HEK293T (cell line): ENCODE measurements around the gene DYNC2LI1.

Experiments used
- CTCF ChIA-PET: fragments of 350-600 bp; formaldehyde crosslinking; extraction: SDS; loops from one replicate; lab custom pipeline; 2021; ENCODE audit warnings: antibody characterized with exemption, inconsistent platforms; lab: Yijun Ruan, JAX
- POLR2A ChIA-PET: fragments of 350-600 bp; formaldehyde crosslinking; extraction: SDS; loops from one replicate; lab custom pipeline; 2020; ENCODE audit warnings: antibody characterized with exemption, inconsistent platforms; lab: Yijun Ruan, JAX
- DNase-seq: peaks from one replicate; pipeline ENCODE4 v3.0.0; 2012; ENCODE audit warnings: mixed read lengths; ENCODE audit errors: extremely low spot score
- ARNT ChIP-seq: fragments of 450-650 bp; IDR thresholded peaks from 2 replicates; pipeline ENCODE4 v1.6.1; 2017; ENCODE audit warnings: mild to moderate bottlenecking
- BHLHE40 ChIP-seq: fragments of 450-650 bp; IDR thresholded peaks from 2 replicates; pipeline ENCODE4 v1.6.1; 2016; ENCODE audit warnings: mild to moderate bottlenecking, moderate library complexity, borderline replicate concordance
- CTBP1 ChIP-seq: fragments of 450-650 bp; IDR thresholded peaks from 2 replicates; pipeline ENCODE4 v1.6.1; 2016; ENCODE audit warnings: borderline replicate concordance
- ELF4 ChIP-seq: fragments of 450-650 bp; IDR thresholded peaks from 2 replicates; pipeline ENCODE4 v1.6.1; 2017; ENCODE audit warnings: antibody characterized with exemption
- FOXA1 ChIP-seq: fragments of 450-650 bp; IDR thresholded peaks from 2 replicates; pipeline ENCODE4 v1.6.1; 2016; ENCODE audit warnings: mild to moderate bottlenecking
- FOXK2 ChIP-seq: fragments of 450-650 bp; IDR thresholded peaks from 2 replicates; pipeline ENCODE4 v1.6.1; 2016; ENCODE audit warnings: mild to moderate bottlenecking
- FOXM1 ChIP-seq: fragments of 450-650 bp; IDR thresholded peaks from 2 replicates; pipeline ENCODE4 v1.6.1; 2017; ENCODE audit warnings: mild to moderate bottlenecking, borderline replicate concordance
- HDGF ChIP-seq: fragments of 450-650 bp; IDR thresholded peaks from 2 replicates; pipeline ENCODE4 v1.6.1; 2017; ENCODE audit warnings: antibody characterized with exemption, borderline replicate concordance
- L3MBTL2 ChIP-seq: fragments of 450-650 bp; conservative IDR thresholded peaks from 2 replicates; pipeline ENCODE4 v1.6.1; 2016; ENCODE audit warnings: mild to moderate bottlenecking
- LEF1 ChIP-seq: fragments of 450-650 bp; IDR thresholded peaks from 2 replicates; pipeline ENCODE4 v1.6.1; 2017; ENCODE audit warnings: mild to moderate bottlenecking, borderline replicate concordance
- NFRKB ChIP-seq: fragments of 450-650 bp; IDR thresholded peaks from 2 replicates; pipeline ENCODE4 v1.6.1; 2016; ENCODE audit warnings: mild to moderate bottlenecking, moderate library complexity
- PKNOX1 ChIP-seq: fragments of 450-650 bp; IDR thresholded peaks from 2 replicates; pipeline ENCODE4 v1.6.1; 2016
- SP1 ChIP-seq: fragments of 450-650 bp; IDR thresholded peaks from 2 replicates; pipeline ENCODE4 v1.6.1; 2017
- SUZ12 ChIP-seq: fragments of 450-650 bp; IDR thresholded peaks from 2 replicates; pipeline ENCODE4 v1.6.1; 2016; ENCODE audit warnings: mild to moderate bottlenecking
- TARDBP ChIP-seq: fragments of 450-650 bp; IDR thresholded peaks from 2 replicates; pipeline ENCODE4 v1.6.1; 2016
- ZNF384 ChIP-seq: fragments of 450-650 bp; IDR thresholded peaks from 2 replicates; pipeline ENCODE4 v1.6.1; 2016

DYNC2LI1 gene

GRCh38 chr2:43787895-43788294, 14.1 kb downstream of the DYNC2LI1 start:
- ChIA-PET CTCF (no interaction called here), POLR2A (no interaction called here)
- no peak for DNase-seq
- TF ChIP-seq ZNF384: no peak
- no peak for TF ChIP-seq NFRKB
- TF ChIP-seq L3MBTL2: no peak
- no peak for TF ChIP-seq ELF4
- TF ChIP-seq PKNOX1: no peak
- no peak for TF ChIP-seq ARNT
- TF ChIP-seq CTBP1: no peak
- no peak for TF ChIP-seq FOXA1
- no peak for TF ChIP-seq SUZ12
- no peak for TF ChIP-seq FOXK2
- TF ChIP-seq BHLHE40: no peak
- TF ChIP-seq HDGF: no peak
- no peak for TF ChIP-seq TARDBP
- no peak for TF ChIP-seq FOXM1
- TF ChIP-seq SP1: no peak
- no peak for TF ChIP-seq LEF1

GRCh38 chr2:43788646-43789045, 14.8 kb downstream of the DYNC2LI1 start:
- TF ChIP-seq TARDBP (no peak), FOXK2 (no peak), LEF1 (no peak)
- no peak for DNase-seq
- ChIA-PET CTCF (no interaction called here), POLR2A (no interaction called here)

GRCh38 chr2:43790147-43790546, 16.3 kb downstream of the DYNC2LI1 start:
- CTCF ChIA-PET: interaction anchor here (0.8 kb wide), 1 partner anchor 10 kb away, joined by 3 read pairs; no protein-coding TSS in a partner anchor

GRCh38 chr2:43791035-43791765, 17.4 kb downstream of the DYNC2LI1 start:
- DNase-seq: no peak
- no peak for TF ChIP-seq ELF4
- TF ChIP-seq TARDBP: no peak
- no peak for TF ChIP-seq ARNT
- no peak for TF ChIP-seq SUZ12
- no peak for TF ChIP-seq ZNF384
- no peak for TF ChIP-seq FOXA1
- no peak for TF ChIP-seq BHLHE40
- TF ChIP-seq PKNOX1: no peak
- TF ChIP-seq FOXK2: no peak
- no peak for TF ChIP-seq SP1
- ChIA-PET POLR2A (no interaction called here), CTCF (no interaction called here)

More at GRCh38 chr2:43790147-43790546, 16.3 kb downstream of the DYNC2LI1 start:
- POLR2A ChIA-PET: no interaction called here
- DNase-seq: no peak
- TF ChIP-seq ARNT (no peak), SUZ12 (no peak), NFRKB (no peak), ELF4 (no peak), SP1 (no peak), FOXM1 (no peak), L3MBTL2 (no peak), TARDBP (no peak), FOXA1 (no peak), BHLHE40 (no peak), LEF1 (no peak), PKNOX1 (no peak), FOXK2 (no peak), CTBP1 (no peak), ZNF384 (no peak)

GRCh38 chr2:43792653-43793052, 18.8 kb downstream of the DYNC2LI1 start:
- TF ChIP-seq HDGF (no peak), PKNOX1 (no peak), SUZ12 (no peak), NFRKB (no peak), ELF4 (no peak), FOXK2 (no peak), ZNF384 (no peak)
- POLR2A ChIA-PET: no interaction called here
- DNase-seq: no peak

GRCh38 chr2:43794956-43795355, 21.1 kb downstream of the DYNC2LI1 start:
- TF ChIP-seq L3MBTL2 (no peak), SUZ12 (no peak), ZNF384 (no peak), LEF1 (no peak), HDGF (no peak), CTBP1 (no peak), TARDBP (no peak), FOXM1 (no peak), PKNOX1 (no peak), NFRKB (no peak), ARNT (no peak), FOXA1 (no peak), ELF4 (no peak)
- ChIA-PET POLR2A (no interaction called here), CTCF (no interaction called here)
- DNase-seq: no peak

More at GRCh38 chr2:43792653-43793052, 18.8 kb downstream of the DYNC2LI1 start:
- CTCF ChIA-PET: no interaction called here
